Nephron progenitor cell (in vitro differentiated cells): ENCODE measurements around the gene SDK2.

Experiments used
- DNase-seq: peaks from one replicate; pipeline ENCODE4 v3.0.0; 2021
- H3K27ac Mint-ChIP-seq: 2 replicates; pipeline ENCODE4 v1.8.0; 2021; ENCODE audit warnings: mild to moderate bottlenecking, moderate library complexity, mixed read lengths
- H3K27me3 Mint-ChIP-seq: 2 replicates; pipeline ENCODE4 v1.8.0; 2021; ENCODE audit warnings: mild to moderate bottlenecking, low read depth, mixed read lengths; ENCODE audit not compliant: poor library complexity
- H3K36me3 Mint-ChIP-seq: 2 replicates; pipeline ENCODE4 v1.8.0; 2021; ENCODE audit warnings: low read depth, mixed read lengths
- H3K4me1 Mint-ChIP-seq: 2 replicates; pipeline ENCODE4 v1.8.0; 2021; ENCODE audit warnings: mixed read lengths
- H3K4me3 Mint-ChIP-seq: 2 replicates; pipeline ENCODE4 v1.8.0; 2021; ENCODE audit warnings: mild to moderate bottlenecking, moderate library complexity, mixed read lengths
- H3K9me3 Mint-ChIP-seq: 2 replicates; pipeline ENCODE4 v1.8.0; 2021; ENCODE audit warnings: mild to moderate bottlenecking, moderate library complexity, mixed read lengths
- CTCF ChIP-seq: fragments of 200-600 bp; sonication (generic); IDR thresholded peaks from 2 replicates; pipeline ENCODE4 v1.5.0; 2021; ENCODE audit warnings: antibody characterized with exemption

Gene SDK2

GRCh38 chr17:73536700-73537605 is 107.3 kb downstream of the SDK2 start:
- Mint-ChIP-seq H3K27ac (no peak overlapping the region), H3K4me3 (peak overlapping the region; percentile 41)
- DNase-seq = no peak

GRCh38 chr17:73535746-73536145 is 108.5 kb downstream of the SDK2 start:
- peaks cover 9% of the 10 kb centered on the region for H3K27me3 Mint-ChIP-seq
- peaks cover 95% of the 10 kb centered on the region for H3K4me1 Mint-ChIP-seq
- H3K27ac Mint-ChIP-seq = no peak overlapping the region
- no peaks in the 10 kb centered on the region for H3K36me3 Mint-ChIP-seq
- no peak for DNase-seq
- no peak for TF ChIP-seq CTCF
- no peaks in the 10 kb centered on the region for H3K9me3 Mint-ChIP-seq
- no peak overlapping the region for H3K4me3 Mint-ChIP-seq

More at GRCh38 chr17:73536700-73537605, 107.3 kb downstream of the SDK2 start:
- H3K9me3 Mint-ChIP-seq = no peaks in the 10 kb centered on the region
- peaks cover 4% of the 10 kb centered on the region for H3K27me3 Mint-ChIP-seq
- H3K4me1 Mint-ChIP-seq = peaks cover 90% of the 10 kb centered on the region
- no peaks in the 10 kb centered on the region for H3K36me3 Mint-ChIP-seq
- TF ChIP-seq CTCF = no peak

- H3K36me3 Mint-ChIP-seq = no peaks in the 10 kb centered on the region
- H3K4me1 Mint-ChIP-seq = peaks cover 93% of the 10 kb centered on the region
- H3K4me3 Mint-ChIP-seq = peak overlapping the region; percentile 51
- peak; percentile 53 for DNase-seq
- H3K9me3 Mint-ChIP-seq = no peaks in the 10 kb centered on the region
- H3K27ac Mint-ChIP-seq = peak overlapping the region; percentile 84
- H3K27me3 Mint-ChIP-seq = peaks cover 15% of the 10 kb centered on the region
- TF ChIP-seq CTCF = no peak
Observed at GRCh38 chr17:73534209-73534909, 109.9 kb downstream of the SDK2 start.

- Mint-ChIP-seq H3K4me1 (peaks cover 89% of the 10 kb centered on the region), H3K9me3 (no peaks in the 10 kb centered on the region), H3K27ac (peak overlapping the region; percentile 83), H3K27me3 (peaks cover 19% of the 10 kb centered on the region), H3K36me3 (no peaks in the 10 kb centered on the region), H3K4me3 (peak overlapping the region; percentile 51)
- no peak for DNase-seq
- TF ChIP-seq CTCF = no peak
Observed at GRCh38 chr17:73533781-73534180, 110.5 kb downstream of the SDK2 start.

GRCh38 chr17:73533127-73533526 is 111.1 kb downstream of the SDK2 start:
- no peak for TF ChIP-seq CTCF
- Mint-ChIP-seq H3K9me3 (no peaks in the 10 kb centered on the region), H3K27me3 (peaks cover 19% of the 10 kb centered on the region), H3K36me3 (no peaks in the 10 kb centered on the region), H3K27ac (no peak overlapping the region), H3K4me3 (no peak overlapping the region), H3K4me1 (peaks cover 88% of the 10 kb centered on the region)
- DNase-seq = no peak
